ENCODE results near the gene C18orf32.
"Not testable (repeated sequence)": the region's sequence is repeated elsewhere in the genome, so short reads cannot be mapped to it uniquely, and the experiment has no call there.

Gene C18orf32

GRCh38 chr18:49510393-49511115 is 23.5 kb upstream of the C18orf32 start:
- Histone ChIP-seq H3K9me3 (ENCODE audit: control insufficient read depth, insufficient read depth, low read length) (no peaks in the 10 kb centered on the region), H4K20me1 (ENCODE audit: control insufficient read depth, insufficient read depth, low read depth, low read length) (no peaks in the 10 kb centered on the region), H3K4me2 (ENCODE audit: low read length) (no peak overlapping the region), H3K9me2 (replicated peaks; ENCODE audit: control insufficient read depth, low read length) (no peaks in the 10 kb centered on the region), H3K79me2 (ENCODE audit: control insufficient read depth, low read length) (no peaks in the 10 kb centered on the region), H3K4me3 (ENCODE audit: low read length) (no peak overlapping the region), H3K4me1 (ENCODE audit: control insufficient read depth, low read length) (no peaks in the 10 kb centered on the region), H3K27me3 (ENCODE audit: control insufficient read depth, low read length) (no peaks in the 10 kb centered on the region), H3K27ac (ENCODE audit: low read depth, low read length) (no peak overlapping the region), H3K36me3 (ENCODE audit: control insufficient read depth, low read length) (no peaks in the 10 kb centered on the region), H3F3A (ENCODE audit: control insufficient read depth, insufficient read depth) (no peaks in the 10 kb centered on the region)
- TF ChIP-seq EZH2phosphoT487 (IDR thresholded peaks at IDR 0.05; ENCODE audit: borderline replicate concordance, low read length), result no peak
- TF ChIP-seq CTCF (IDR thresholded peaks at IDR 0.05; ENCODE audit: low read depth, low read length, poor library complexity, severe bottlenecking), result peak; percentile 81

DNA sequence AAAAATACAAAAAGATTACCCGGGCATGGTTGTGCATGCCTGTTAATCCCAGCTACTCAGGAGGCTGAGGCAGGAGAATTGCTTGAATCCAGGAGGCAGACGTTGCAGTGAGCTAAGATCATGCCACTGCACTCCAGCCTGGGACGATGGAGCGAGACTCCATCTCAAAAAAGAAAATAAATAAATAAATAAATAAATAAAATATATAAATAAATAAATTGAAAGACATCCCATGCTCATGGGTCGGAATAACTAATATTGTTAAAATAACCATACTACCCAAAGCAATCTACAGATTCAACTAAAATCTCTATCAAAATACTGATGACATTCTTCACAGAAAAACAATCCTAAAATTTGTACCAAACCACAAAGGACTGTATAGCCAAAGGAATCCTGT is 19.4 kb upstream of the C18orf32 start:
- not testable (repeated sequence) for H3K79me2 ChIP-seq (ENCODE audit: control insufficient read depth, low read length); H3K4me1 ChIP-seq (ENCODE audit: control insufficient read depth, low read length); H3K27ac ChIP-seq (ENCODE audit: low read depth, low read length); H3K27me3 ChIP-seq (ENCODE audit: control insufficient read depth, low read length); H3F3A ChIP-seq (ENCODE audit: control insufficient read depth, insufficient read depth); H3K4me2 ChIP-seq (ENCODE audit: low read length); H3K4me3 ChIP-seq (ENCODE audit: low read length); H4K20me1 ChIP-seq (ENCODE audit: control insufficient read depth, insufficient read depth, low read depth, low read length); H3K9me2 ChIP-seq (replicated peaks; ENCODE audit: control insufficient read depth, low read length); H3K36me3 ChIP-seq (ENCODE audit: control insufficient read depth, low read length); H3K9me3 ChIP-seq (ENCODE audit: control insufficient read depth, insufficient read depth, low read length)

DNA sequence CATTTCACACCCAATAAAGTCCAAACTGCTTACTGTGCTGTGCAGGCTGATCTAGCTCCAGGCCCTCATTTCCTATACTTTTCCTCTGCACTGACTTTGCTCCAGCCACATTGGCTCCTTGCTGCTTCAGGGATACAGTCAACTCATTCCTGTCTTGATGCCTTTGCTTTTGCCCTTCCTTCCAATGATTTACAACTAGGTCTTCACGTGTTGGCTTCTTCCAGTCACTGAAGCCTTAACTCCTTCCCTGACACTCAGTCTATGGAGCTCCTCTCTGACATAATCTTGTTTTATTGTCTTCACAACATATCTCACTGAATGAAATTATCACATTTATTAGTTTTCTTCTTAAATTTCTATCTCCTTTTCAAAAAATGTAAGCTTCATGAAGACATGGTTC is 16.9 kb upstream of the C18orf32 start:
- no peaks in the 10 kb centered on the region for H4K20me1 ChIP-seq (ENCODE audit: control insufficient read depth, insufficient read depth, low read depth, low read length)
- no peaks in the 10 kb centered on the region for H3K36me3 ChIP-seq (ENCODE audit: control insufficient read depth, low read length)
- 0 out of 2 replicates have a peak, but pooled peaks cover 5% of the 10 kb centered on the region for H3K27me3 ChIP-seq (ENCODE audit: control insufficient read depth, low read length)
- no peak overlapping the region for H3K27ac ChIP-seq (ENCODE audit: low read depth, low read length)
- H3K9me3 ChIP-seq (ENCODE audit: control insufficient read depth, insufficient read depth, low read length), result no peaks in the 10 kb centered on the region
- H3F3A ChIP-seq (ENCODE audit: control insufficient read depth, insufficient read depth), result no peaks in the 10 kb centered on the region
- H3K79me2 ChIP-seq (ENCODE audit: control insufficient read depth, low read length), result no peaks in the 10 kb centered on the region
- no peak overlapping the region for H3K4me2 ChIP-seq (ENCODE audit: low read length)
- H3K9me2 ChIP-seq (replicated peaks; ENCODE audit: control insufficient read depth, low read length), result no peaks in the 10 kb centered on the region
- no peak overlapping the region for H3K4me3 ChIP-seq (ENCODE audit: low read length)
- H3K4me1 ChIP-seq (ENCODE audit: control insufficient read depth, low read length), result no peaks in the 10 kb centered on the region
- TF ChIP-seq CTCF (IDR thresholded peaks at IDR 0.05; ENCODE audit: low read depth, low read length, poor library complexity, severe bottlenecking), result no peak
- no peak for TF ChIP-seq EZH2phosphoT487 (IDR thresholded peaks at IDR 0.05; ENCODE audit: borderline replicate concordance, low read length)

- Histone ChIP-seq H3F3A (ENCODE audit: control insufficient read depth, insufficient read depth) (no peaks in the 10 kb centered on the region), H4K20me1 (ENCODE audit: control insufficient read depth, insufficient read depth, low read depth, low read length) (no peaks in the 10 kb centered on the region), H3K27me3 (ENCODE audit: control insufficient read depth, low read length) (0 out of 2 replicates have a peak, but pooled peaks cover 7% of the 10 kb centered on the region), H3K36me3 (ENCODE audit: control insufficient read depth, low read length) (no peaks in the 10 kb centered on the region), H3K27ac (ENCODE audit: low read depth, low read length) (no peak overlapping the region), H3K79me2 (ENCODE audit: control insufficient read depth, low read length) (no peaks in the 10 kb centered on the region), H3K9me3 (ENCODE audit: control insufficient read depth, insufficient read depth, low read length) (no peaks in the 10 kb centered on the region), H3K4me2 (ENCODE audit: low read length) (no peak overlapping the region), H3K4me3 (ENCODE audit: low read length) (no peak overlapping the region), H3K4me1 (ENCODE audit: control insufficient read depth, low read length) (no peaks in the 10 kb centered on the region), H3K9me2 (replicated peaks; ENCODE audit: control insufficient read depth, low read length) (no peaks in the 10 kb centered on the region)
- TF ChIP-seq EZH2phosphoT487 (IDR thresholded peaks at IDR 0.05; ENCODE audit: borderline replicate concordance, low read length) (no peak), CTCF (IDR thresholded peaks at IDR 0.05; ENCODE audit: low read depth, low read length, poor library complexity, severe bottlenecking) (no peak)
Observed at GRCh38 chr18:49500201-49500921, 13.3 kb upstream of the C18orf32 start.

Measured in DOHH2 (cell line).